ENCODE data around the gene TEX261.
"Not testable (repeated sequence)": the region's sequence is repeated elsewhere in the genome, so short reads cannot be mapped to it uniquely, and the experiment has no call there.

TEX261 gene

DNA sequence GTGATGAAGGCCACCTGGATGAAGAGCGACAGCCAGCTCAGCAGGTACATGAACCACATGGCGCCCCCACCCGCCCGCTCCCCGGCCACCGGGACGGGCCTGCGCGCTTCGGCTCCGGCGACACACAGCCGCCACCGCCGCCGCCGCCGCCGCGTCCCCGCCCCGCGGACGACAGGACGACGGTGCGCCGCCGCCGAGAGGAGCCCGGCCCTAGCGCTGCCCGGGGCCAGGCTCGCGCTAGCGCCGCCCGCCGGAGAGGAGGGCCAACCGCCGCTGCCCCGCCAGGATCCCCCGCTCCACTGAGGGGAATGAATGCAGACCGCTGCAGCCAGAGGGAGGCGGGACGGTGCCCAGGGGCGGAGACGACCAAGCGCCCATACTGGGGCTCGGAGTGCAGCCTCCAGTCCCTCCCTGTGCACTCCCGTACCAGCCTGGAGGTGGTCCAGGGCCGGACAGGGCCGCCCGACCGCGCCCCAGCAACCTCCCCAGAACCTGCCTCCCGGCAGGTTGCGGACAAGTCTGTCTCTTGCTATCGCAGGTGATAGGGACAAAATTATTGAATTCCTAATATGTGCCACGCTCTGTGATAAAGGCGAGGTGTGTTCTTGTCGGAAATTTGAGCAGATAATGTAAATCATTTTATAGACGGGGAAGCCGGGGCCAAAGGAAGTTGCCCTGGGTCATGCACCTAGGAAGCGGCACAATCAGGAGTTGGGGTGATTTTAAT is at the start of gene TEX261:
TEX261 (minus strand) TSS at position 175 of the 727 bp plus-strand sequence; CDS start at position 59, 116 bp downstream.
- peak; percentile 90 for DNase-seq

DNA sequence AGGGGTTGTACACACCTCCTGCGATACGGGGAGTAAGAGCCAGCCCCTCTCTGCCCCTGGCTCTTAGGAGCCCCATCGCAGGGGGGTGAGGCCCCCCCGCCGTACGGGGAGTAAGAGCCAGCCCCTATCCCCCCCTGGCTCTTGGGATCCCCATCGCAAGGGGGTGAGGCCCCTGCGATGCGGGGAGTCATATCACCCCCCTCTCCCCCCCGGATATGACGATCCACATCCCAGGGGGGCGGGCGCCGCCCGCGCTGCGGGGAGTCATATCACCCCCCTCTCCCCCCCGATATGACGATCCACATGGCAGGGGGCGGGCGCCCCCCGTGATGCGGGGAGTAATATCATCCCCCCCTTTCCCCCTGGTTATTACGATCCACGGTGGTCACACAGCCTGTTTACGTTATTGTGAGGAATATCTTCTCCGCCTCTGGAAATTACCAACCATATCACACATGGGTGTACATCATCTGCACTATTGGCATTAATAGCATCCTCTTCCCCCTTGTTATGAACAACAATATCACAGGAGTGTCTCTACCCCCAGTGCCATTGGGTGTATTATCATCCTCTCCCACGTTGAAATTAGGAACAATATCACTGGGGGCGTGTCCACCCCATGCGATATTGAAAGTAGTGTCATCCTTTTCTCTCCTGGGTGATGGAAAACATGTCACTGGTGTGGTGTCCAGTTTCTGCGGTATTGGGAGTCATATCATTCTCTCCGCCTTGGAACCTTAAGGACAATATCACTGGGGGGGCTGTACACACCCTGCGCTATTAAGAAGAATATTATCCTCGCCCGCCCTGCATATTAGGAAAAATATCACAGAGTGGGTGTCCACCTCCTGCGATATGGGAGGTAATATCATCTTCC is 49.1 kb upstream of the TEX261 start:
- DNase-seq, result no peak

DNA sequence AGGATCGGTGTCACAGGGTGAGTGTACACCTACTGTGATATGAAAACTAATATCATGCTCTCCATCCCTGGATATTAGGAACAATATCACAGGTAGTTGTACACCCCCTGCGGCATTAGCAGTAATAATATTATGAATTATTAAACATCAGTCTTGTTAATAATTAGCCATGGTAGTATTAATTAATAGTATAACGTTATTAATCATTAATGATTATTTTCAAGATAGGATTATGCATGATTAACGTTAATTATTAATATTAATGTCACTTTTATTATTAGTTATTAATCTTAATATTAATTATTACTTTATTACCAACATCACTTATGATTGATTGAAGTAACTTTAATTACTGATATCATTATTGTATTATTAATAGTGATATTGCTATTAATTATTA is 47.6 kb upstream of the TEX261 start:
- no peak for DNase-seq

DNA sequence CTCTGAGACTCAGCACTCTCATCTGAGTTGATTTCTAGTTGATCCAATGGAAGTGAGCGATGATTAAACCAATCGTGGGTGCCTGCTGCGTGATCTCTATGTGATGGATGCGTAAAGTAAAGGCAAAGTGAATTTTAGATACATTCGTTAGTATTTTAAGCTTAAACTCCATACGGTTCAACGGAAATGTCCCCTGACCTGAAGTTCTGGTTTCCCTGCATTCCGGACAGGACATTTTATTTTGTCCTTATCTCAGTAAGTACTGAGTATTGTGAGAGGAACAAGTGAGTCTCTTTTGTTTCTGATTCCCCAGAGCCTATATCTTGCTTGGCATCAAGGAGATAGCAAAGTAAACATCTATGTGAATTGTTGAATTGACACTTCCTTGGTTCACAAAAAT is 41.6 kb upstream of the TEX261 start:
- not testable (repeated sequence) for DNase-seq

DNA sequence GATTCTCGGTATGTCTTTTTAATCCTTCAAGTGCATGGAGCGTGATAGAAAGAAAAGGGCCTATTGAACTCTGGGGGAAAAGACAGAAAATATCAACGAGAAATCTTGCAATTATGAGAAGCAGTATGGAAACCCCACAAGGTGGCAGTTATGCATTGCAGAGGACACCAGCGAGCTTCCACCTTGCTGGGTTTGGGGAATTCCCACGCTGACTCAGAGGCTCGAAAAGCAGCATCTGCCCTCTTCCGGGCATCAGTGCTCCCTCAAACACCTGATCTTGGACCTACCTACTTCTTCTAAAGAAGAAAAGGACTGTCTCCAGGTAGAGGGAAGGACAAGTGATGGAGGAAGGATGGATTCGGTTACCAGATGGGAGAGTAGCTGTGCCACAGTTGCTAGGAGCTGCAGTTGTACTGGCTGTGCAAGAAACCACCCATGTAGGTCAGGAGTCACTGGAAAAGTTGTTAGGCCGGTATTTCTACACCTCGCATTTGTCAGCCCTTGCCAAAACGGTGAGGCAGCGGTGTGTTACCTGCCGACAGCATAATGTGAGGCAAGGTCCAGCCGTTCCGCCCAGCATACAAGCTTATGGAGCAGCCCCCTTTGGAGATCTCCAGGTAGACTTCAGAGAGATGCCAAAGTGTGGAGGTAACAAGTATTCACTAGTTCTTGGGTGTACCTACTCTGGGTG is 29.0 kb upstream of the TEX261 start:
- DNase-seq, result not testable (repeated sequence)

DNA sequence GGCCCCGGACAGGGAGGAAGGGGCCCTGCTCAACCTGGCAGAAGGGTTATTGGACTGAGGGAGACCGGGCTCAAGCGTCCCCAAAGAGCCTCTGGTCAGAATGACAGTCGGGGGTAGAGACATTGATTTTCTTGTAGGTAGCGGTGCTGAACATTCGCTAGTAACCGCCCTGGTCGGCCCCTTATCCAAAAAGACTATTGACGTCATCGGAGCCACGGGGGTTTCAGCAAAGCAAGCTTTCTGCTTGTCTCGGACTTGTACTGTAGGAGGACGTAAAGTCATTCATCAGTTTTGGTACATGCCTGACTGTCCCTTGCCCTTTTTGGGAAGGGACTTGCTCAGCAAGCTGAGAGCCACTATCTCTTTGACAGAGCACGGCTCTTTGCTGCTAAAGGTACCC is 26.7 kb upstream of the TEX261 start:
- DNase-seq, result not testable (repeated sequence)

DNA sequence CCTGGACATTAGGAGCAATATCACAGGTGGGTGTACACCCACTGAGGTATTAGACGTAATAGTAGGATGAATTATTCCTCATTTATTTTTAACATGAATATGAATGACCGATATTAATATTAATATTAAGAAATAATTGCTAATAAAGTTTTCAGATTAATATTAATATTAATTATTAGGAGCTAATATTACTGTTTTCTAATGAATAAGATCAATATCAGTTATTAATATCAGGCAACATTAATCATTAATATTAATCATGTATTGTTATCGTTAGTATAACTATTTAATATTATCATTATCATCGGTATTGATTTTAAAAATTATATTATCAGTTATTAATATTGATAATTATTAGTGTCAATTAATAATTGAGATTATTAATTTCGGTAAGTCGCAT is 25.3 kb upstream of the TEX261 start:
- DNase-seq, result not testable (repeated sequence)

DNA sequence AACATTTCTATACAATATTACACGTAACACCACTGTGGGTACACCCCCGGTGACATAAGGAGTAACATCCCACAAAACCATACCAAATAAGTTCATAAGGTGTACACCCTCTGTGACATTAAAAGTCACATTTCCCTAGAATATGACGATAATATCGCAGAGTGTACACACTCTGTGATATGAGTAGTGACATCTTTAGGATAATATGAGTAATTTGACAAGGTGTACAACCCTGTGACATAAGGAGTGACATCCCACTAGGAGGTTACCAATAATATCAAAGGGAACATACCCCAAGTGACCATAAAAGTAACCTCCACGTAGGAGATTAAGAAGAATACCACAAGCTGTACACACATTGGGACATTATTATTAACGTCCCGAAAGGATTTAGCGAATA is 24.0 kb upstream of the TEX261 start:
- DNase-seq, result no peak

DNA sequence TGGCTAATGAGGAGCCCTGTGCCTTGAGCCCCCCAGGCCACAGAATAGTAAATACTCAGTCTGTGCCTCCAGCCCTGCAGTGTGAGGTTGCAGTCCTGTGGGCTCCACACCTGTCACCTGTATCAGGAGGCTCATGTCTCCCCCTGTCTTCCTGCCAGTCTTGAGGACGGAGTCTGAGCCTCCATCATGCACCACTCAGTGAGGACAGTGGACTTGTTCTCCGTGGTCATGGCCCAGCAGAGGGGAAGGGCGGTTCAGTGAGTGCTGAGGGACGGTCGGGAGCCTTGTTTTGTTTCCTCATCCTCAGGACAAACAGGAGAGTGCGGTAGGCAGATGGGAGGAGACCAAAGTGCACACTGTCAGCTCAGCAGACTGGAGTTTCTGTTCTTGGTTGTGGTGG is 17.1 kb upstream of the TEX261 start:
- not testable (repeated sequence) for DNase-seq

DNA sequence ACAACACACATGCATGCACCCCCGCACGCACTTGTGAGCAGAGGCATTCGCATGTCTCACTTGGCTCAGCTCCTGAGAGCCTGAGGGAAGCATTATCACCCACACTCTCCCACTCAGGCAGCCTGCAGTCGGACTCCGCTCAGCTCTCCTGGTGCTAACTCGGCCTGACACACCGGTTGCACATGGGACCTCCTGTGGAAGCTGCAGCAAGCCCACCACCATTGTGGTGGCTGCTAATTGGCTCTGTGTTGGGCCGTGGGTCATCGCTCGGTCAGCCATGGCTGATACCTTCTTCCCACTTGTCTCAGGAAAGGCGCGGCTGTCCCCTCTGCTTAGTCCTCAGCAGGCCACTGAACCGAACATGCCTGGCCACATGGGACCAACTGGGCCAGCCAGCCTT is 13.7 kb upstream of the TEX261 start:
- DNase-seq, result no peak

DNA sequence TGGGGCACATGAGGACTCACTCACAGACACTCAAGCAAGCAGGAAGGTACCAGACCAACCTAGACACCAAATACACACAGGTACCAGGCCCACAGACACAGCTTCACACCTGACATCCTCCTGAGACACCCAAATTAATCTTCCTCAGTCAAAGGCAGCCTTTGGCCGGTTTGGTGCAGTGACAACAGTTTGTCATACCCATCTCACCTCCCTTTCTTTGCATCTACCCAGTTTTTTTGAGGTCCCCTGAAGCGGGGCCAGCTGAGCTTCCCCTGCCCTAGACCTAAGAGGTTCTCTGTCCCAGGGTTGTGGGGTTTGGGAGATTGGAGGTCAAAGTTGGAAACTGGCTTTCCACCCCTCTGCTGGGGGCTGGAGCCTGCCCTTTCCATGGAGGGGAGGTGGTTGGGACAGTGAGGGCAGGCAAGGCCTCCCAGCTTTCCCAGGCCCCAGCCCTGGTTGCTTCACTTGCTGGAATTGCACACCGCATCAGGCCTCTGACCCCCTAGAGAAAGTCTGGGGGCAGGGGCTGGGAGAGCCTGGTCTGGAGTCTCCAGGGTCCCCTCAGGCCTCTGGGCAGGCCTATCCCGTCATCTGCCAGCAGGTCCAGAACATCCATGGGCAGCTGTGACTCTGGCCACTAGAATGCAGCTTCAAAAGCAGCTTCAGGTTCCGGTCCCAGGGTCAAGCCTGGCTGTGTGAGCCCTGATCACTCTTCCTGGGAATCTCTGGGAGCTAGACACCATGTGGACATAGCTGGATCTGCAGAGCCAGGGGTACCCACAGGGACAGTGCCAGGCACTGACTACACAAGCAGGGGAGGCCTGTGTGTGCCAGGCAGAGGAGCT is 12.5 kb upstream of the TEX261 start:
- DNase-seq, result no peak

DNA sequence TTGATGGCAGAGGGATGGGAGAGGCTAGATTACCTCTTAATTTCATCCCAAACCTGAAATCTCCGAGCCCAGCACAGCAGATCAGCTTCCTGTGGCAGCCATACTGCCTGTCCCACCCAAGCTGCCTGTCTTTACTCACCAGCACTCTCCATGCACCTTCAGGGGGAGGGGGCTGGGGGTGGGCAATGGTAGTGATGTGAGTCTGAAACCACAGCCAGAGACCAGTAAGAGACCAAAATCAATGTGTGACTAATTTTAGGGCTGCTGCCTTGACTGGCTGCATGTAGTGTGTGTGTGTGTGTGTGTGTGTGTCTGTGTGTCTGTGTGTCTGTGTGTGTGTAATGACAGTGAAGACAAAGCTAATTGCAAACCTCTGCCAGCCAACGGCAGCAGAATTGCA is 11.7 kb upstream of the TEX261 start:
- DNase-seq, result no peak

DNA sequence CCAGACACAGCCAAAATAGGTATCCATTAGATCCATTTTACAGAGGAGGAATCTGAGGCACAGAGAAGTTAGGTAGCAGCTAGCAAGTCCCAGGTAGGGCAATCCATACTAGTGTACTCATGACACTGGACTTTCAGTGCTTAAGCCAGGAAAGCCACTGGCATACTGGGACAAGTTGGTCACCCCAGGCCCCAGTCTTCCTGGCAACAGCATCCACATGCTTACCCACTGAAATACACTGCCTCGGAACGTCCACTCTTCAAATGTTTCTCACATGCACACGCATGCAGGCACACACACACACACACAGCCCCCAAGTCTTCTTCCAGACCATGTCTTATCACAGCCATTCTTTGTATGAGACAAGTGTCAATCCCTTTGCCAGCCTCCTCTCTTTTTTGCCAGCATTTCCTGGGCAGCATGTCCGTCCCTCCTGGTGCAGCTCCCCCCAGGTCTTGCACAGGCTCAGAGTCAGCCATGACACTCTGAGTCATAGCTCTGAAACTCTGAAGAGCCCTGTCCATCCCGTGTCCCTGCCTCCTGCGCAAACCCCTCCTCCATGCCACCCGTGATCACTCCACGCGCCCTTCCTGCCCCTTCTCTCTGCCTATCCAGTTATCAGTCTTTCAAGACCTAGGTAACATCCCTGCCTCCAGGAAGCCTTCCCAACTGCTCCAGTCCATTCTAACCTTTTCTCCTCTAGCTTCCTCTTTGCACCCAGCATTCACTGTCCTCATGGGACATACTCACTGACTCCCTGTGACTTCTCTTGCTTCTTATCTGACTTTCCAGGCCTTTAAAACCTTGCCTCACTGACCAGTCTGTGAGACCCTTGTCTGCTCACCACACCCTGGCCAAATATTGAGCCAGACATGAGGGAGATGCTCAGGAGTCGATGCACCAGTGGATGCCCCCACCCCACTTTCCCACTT is 10.9 kb upstream of the TEX261 start:
- no peak for DNase-seq

DNA sequence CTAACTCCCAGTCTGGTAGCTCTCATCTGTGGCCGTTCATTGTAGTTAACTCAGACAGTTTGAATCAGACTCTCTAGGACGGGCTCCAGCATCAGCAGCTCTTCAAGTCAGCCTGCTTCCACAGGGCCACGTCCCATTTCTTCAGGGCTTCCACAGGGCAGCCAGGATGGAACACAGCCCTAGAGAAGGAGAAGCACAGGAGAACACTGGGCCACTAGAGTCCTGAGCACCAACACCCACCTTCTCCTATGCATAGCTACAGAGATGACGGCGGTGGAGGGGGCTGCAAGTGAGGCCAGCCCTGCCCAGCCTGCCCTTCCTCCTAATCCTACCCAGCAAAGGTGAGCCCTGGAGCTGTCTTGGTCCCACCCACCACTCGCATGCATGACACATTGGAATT is 10.2 kb upstream of the TEX261 start:
- DNase-seq, result no peak

DNA sequence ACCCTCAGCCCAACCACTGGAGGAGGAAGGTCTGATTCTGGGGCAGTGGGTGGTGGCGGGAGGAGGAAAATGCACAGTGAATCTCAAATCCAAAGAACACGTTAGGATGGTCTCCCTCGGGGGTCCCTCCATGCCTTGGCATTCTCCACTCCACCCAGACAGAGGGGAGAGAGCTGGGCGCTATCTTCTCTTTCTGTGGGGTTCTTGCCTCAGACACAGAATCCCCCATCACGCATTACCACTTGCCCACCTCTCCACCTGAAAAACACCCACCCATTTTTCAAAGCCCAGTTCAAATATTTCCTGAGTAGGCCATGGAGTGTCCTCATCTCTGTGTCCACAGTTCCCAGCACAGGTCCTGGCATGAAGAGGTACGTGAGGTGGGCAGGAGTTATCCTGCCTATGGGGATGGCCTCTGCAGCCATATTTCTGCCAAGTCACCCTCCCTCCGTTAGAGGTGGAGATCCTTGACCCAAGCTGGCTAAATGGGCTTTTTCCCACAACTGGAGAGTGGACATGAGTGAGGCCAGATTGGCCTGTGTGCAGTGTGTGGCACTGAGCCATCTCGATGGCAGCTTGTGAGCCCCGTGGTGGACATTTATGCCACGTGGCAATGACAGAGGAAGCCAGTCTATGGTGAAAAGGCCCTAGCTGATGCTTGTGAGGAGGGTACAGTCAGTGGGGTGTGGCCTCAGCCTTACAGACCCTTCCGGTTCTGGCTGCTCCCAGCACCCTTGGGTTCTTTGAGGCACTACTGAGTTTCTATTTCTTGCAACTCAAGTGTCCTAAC is 9.5 kb upstream of the TEX261 start:
- no peak for DNase-seq

DNA sequence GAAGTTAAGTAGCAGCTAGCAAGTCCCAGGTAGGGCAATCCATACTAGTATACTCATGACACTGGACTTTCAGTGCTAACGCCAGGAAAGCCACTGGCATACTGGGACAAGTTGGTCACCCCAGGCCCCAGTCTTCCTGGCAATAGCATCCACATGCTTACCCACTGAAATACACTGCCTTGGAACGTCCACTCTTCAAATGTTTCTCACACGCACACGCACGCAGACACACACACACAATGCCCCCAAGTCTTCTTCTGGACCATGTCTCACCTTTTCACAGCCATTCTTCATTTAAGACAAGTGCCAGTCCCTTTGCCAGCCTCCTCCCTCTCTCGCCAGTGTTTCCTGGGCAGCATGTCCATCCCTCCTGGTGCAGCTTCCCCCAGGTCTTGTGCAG is 8.7 kb upstream of the TEX261 start:
- DNase-seq, result no peak

DNA sequence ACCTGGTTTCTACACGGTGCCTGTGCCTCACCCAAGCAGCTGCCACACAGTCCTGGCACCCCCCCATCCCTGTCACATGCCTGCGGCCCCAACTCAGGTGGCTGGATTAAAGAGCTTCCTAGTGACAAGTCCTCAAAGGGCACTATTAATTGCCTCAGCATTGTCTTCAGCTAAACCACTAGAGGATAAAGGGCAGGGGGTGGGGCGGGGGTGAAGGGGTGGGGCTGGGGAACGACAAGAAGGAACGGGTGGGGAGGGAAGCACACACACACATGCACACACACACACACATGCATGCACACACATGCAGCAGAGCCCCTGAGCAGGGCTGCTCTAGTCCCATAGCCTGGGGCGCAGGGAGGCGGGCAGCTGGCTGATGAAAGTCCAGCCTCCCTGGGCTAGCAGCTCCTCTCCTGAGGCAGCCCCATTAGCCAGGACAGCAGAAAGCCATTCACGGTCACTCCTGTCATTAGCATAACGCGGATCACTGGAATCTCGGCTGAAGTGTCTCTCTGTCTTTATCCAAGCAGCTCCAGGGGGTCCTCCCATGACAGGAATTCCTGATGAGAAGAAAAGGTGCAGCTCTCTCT is 7.4 kb upstream of the TEX261 start:
- DNase-seq, result no peak

DNA sequence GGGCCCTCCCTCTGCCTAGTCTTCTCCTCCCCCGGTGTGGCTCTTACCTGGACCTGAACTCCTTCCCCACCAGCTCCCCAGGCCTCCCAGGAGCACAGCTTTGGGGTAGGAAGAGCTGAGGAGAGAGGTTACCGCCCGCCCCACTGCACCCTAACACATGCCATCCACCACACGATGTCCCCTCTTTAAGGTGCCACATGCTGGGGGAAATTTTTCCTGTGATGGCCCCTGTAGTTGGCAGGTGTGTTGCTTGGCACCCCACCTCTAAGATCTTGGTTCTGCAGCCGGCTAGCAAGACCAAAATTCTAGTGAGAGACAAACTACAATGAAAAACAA is 6.9 kb upstream of the TEX261 start:
- DNase-seq, result no peak

DNA sequence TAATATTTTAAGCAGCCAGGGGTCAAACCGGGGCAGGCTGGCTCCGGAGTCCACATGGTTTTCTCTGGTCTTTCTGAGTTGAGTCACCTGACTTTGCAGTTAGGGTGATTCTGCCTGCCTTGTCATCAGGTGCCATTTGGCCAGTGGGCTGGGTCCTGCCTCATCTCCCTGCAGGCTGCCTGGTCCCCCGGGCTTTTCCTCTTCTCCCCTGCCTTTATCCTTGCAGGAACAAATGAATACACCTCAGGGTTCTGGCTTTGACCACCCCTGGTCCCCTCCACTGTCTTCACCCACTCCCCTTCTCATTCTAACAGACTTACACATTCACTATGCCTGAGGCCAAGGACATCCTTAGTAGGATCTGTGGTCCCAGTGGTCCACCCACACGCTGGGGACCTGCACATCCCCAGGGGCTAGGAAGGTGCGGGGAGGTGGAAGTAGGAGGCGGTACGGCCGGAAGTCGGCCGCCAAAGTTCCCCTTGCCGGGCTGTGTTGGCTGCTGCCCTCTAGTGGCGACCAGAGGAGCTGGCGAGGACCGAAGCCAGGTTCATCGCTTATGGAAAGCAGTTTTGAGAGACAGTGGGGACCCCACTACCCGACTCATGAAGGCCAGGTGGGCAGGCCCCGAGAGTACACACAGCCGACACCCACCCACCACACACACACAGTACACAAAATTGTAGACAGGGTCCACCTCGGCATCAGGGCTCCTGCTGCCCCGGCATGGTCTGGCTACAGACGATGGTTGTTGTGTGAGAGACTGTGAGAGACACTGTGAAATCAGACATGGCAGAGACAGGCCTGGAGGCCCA is 6.3 kb upstream of the TEX261 start:
- peak; percentile 23 for DNase-seq
